Naive thymus-derived CD8-positive, alpha-beta T cell (primary cell): ENCODE results near the gene RNF11. TPM values are rescaled to one million over a fixed set of nuclear protein-coding genes. Genes with fewer than 3 reads are reported as not detected.

ENCODE experiments used
- ATAC-seq, 2 donors: fragments of 150-1000 bp; cut with Tn5 transposase in 1 of 2; sonication (Bioruptor Pico), chemical (Tn5 transposase) in 1 of 2; 1 replicate in 1 of 2; 2 replicates in 1 of 2; pipeline ENCODE4 v1.10.0; 2021; ENCODE audit warnings: mild to moderate bottlenecking in 2 of 2, moderate library complexity in 2 of 2
- POLR2A ChIA-PET: fragments of 350-600 bp; sonication (Branson Sonifier 250); formaldehyde crosslinking; loops from one replicate; lab custom pipeline; 2021; ENCODE audit warnings: antibody characterized with exemption; lab: Charles Lee
- DNase-seq, 10 donors: peaks; one replicate each; pipeline versions ENCODE4 v3.0.0 to v3.0.0-alpha.2; 2020 to 2022
- H3K27ac Mint-ChIP-seq, 10 donors: one replicate each; pipeline ENCODE4 v1.8.0; 2020 to 2022; ENCODE audit warnings: mild to moderate bottlenecking in 10 of 10, mixed read lengths in 10 of 10, moderate library complexity in 4 of 10, inconsistent platforms in 1 of 10
- H3K27me3 Mint-ChIP-seq, 5 donors: one replicate each; pipeline ENCODE4 v1.8.0; 2021 to 2022; ENCODE audit warnings: mixed read lengths in 5 of 5
- H3K36me3 Mint-ChIP-seq, 3 donors: one replicate each; pipeline ENCODE4 v1.8.0; 2020 to 2022; ENCODE audit warnings: mixed read lengths in 3 of 3, mild to moderate bottlenecking in 2 of 3, inconsistent platforms in 1 of 3
- H3K4me1 Mint-ChIP-seq, 4 donors: one replicate each; pipeline ENCODE4 v1.8.0; 2021 to 2022; ENCODE audit warnings: mixed read lengths in 4 of 4
- H3K4me3 Mint-ChIP-seq, 10 donors: one replicate each; pipeline ENCODE4 v1.8.0; 2020 to 2022; ENCODE audit warnings: mild to moderate bottlenecking in 10 of 10, mixed read lengths in 10 of 10, moderate library complexity in 6 of 10, inconsistent platforms in 1 of 10
- H3K9me3 Mint-ChIP-seq, 9 donors: one replicate each; pipeline ENCODE4 v1.8.0; 2020 to 2022; ENCODE audit warnings: mixed read lengths in 9 of 9, mild to moderate bottlenecking in 3 of 9, inconsistent platforms in 1 of 9, moderate library complexity in 1 of 9
- polyA plus RNA-seq, 3 donors: library from polyadenylated mRNA; unstranded; fragments of 300-500 nt; fragmentation: Illumina TruSeq; gene quantifications; one replicate each; pipeline ENCODE4 v1.2.3, GENCODE V29; 2021
- total RNA-seq, 8 experiments: library from RNA in 2 of 8; stranded (reverse) in 2 of 8; gene quantifications; one replicate each; pipeline ENCODE4 v1.2.3 and lab custom pipeline; 2021 to 2026

RNF11 gene
- total and polyA plus RNA-seq, 5 experiments from 2014 or later: 19.8 to 36.6 (median 31.8) TPM

DNA sequence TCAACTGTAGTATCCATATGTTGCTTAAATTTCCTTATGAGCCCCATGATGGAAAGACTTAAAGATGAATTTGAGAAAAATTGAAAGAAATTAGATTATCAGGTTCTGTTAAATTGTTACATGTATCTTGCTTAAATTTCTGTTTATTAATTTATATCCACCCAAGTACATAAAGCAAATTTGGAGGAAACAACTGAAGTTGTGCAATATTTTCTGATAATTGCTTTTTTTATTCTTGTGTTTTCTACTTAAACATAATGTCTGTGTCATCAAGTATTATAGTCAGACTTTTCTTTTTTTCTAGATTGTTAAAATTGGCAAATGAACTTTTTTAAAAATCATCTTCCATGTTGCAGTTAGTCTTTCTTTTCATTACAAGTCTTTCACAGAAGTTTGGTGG lies 36.8 kb downstream of the RNF11 start:
- peak overlapping the region in 1 of 10 donors; percentile 18 for H3K27ac Mint-ChIP-seq
- DNase-seq (no peak), ATAC-seq (no peak)
- H3K4me3 Mint-ChIP-seq: no peak overlapping the region
- no peaks in the 10 kb centered on the region for H3K27me3 Mint-ChIP-seq
- no peaks in the 10 kb centered on the region for H3K9me3 Mint-ChIP-seq
- H3K36me3 Mint-ChIP-seq: peaks cover 6 to 64% (median 8%) of the 10 kb centered on the region in 3 donors
- peaks cover 1 to 10% (median 9%) of the 10 kb centered on the region in 4 donors for H3K4me1 Mint-ChIP-seq
- POLR2A ChIA-PET: no interaction called here

DNA sequence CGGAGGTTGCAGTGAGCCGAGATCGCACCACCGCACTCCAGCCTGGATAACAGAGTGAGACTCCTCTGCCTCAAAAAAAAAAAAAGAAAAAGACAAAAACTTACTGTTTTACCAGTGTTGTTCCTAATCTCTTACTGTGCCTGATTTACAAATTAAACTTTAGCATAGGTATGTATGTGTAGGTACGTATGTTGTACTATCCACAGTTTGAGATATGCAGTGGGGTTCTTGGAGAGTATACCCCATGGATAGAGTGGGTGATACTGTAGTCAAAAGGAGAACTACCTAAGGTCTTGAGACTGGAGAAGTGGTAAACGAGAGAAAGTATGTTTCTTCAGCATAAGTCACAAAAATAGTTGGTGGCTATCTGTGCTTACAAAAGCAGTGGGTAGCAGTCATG lies 38.6 kb downstream of the RNF11 start:
- Mint-ChIP-seq H3K27me3 (no peaks in the 10 kb centered on the region), H3K4me3 (no peak overlapping the region), H3K4me1 (peaks cover 0 to 2% (median 0%) of the 10 kb centered on the region in 4 donors), H3K36me3 (peaks cover 6 to 57% (median 8%) of the 10 kb centered on the region in 3 donors), H3K27ac (no peak overlapping the region), H3K9me3 (no peaks in the 10 kb centered on the region)
- DNase-seq (no peak), ATAC-seq (no peak)
- POLR2A ChIA-PET: no interaction called here

DNA sequence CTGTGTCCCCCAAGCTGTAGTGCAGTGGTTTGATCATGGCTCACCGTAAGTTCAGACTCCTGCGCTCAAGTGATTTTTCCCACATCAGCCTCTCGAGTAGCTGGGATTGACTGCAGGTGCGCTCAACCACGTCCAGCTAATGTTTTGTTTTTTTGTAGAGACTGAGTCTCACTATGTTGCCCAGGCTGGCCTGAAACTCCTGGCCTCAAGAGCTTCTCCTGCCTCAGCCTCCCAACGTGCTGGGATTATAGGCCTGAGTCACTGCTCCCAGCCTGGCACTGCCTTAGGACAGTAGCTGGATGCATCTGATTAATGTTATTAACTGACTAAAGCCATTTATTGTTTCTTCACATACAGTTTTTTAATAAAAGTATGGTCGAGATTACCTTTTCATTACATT lies 40.2 kb downstream of the RNF11 start:
- H3K9me3 Mint-ChIP-seq: no peaks in the 10 kb centered on the region
- no peak overlapping the region for H3K4me3 Mint-ChIP-seq
- ATAC-seq (no peak), DNase-seq (no peak)
- peak overlapping the region in 2 of 10 donors; percentile 46 to 87 for H3K27ac Mint-ChIP-seq
- peaks cover 0 to 43% (median 8%) of the 10 kb centered on the region in 3 donors for H3K36me3 Mint-ChIP-seq
- no peaks in the 10 kb centered on the region for H3K27me3 Mint-ChIP-seq
- H3K4me1 Mint-ChIP-seq: peaks cover 0 to 2% (median 0%) of the 10 kb centered on the region in 4 donors
- POLR2A ChIA-PET: no interaction called here

DNA sequence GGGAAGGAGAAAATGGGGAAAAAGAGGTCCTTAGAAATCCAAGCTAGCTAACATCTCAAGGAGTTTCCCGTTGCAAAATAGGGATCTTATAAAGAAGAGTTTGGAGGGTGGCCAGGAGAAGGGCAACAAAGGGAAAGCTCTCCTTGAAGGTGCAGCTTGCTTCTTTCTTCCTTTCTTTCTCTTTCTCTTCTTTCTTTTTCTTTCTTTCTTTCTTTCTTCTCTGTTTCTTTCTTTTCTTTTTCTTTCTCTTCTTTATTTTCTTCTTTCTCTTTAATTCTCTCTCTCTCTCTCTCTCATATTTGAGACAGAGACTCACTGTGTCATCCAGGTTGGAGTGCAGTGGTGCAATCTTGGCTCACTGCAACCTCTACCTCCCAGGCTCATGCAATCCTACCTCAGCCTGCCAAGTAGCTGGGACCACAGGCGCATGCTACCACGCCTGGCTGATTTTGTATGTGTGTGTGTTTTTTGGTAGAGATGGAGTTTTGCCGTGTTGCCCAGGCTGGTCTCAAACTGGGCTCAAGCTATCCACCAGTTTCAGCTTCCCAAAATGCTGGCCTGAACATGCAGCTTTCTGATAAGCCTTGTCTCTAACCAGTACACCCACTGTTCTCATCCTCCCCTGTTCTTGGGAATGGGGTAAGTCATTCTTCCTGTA lies 44.4 kb downstream of the RNF11 start:
- Mint-ChIP-seq H3K27ac (peak overlapping the region in 1 of 10 donors; percentile 58), H3K4me1 (no peaks in the 10 kb centered on the region), H3K36me3 (peaks cover 0 to 15% (median 2%) of the 10 kb centered on the region in 3 donors), H3K27me3 (no peaks in the 10 kb centered on the region), H3K4me3 (no peak overlapping the region), H3K9me3 (no peaks in the 10 kb centered on the region)
- POLR2A ChIA-PET: interaction anchor here (1.0 kb wide), 1 partner anchor 43 kb away, joined by 4 read pairs; no protein-coding TSS in a partner anchor
- DNase-seq (no peak), ATAC-seq (no peak)

DNA sequence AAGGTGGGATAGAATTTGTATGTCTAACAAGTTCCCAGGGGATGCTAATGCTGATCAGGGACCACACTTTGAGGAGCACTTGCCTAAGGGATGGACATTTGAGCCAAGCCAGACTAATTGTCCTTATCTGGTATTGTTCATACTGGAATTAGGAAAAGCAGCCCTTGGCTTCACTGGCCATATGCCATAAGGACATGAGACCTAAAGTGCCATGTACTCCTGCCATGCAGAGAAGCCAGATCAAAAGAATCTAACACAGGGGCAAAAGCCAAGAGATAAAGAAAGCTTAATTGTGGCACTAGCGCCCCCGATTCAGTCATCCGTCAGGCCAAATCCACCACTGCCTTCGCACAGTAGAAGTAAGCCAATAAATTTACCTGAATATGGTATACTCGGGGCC lies 45.7 kb downstream of the RNF11 start:
- Mint-ChIP-seq H3K27ac (peak overlapping the region in 1 of 10 donors; percentile 51), H3K4me3 (no peak overlapping the region), H3K27me3 (no peaks in the 10 kb centered on the region), H3K36me3 (peaks cover 0 to 6% (median 2%) of the 10 kb centered on the region in 3 donors), H3K4me1 (no peaks in the 10 kb centered on the region), H3K9me3 (no peaks in the 10 kb centered on the region)
- DNase-seq (no peak), ATAC-seq (no peak)
- POLR2A ChIA-PET: no interaction called here

DNA sequence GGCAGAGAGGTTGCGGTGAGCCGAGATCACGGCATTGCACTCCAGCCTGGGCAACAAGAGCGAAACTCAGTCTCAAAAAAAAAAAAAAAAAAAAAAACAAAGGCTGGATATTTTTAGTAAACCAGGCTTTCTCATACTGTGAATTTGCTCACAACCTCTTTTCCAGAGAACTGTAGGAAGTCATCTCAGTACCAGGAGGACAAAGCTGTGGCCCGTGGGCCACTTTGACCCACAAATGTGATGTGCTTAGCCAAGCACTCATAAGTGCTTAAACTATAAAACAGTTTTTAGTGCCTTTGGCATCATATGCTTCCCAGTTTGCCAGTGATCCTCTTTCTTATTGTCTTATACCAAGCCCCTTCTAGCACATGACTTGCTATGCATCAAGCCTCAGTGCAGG lies 46.5 kb downstream of the RNF11 start:
- ATAC-seq (no peak), DNase-seq (no peak)
- Mint-ChIP-seq H3K4me3 (no peak overlapping the region), H3K4me1 (no peaks in the 10 kb centered on the region), H3K9me3 (no peaks in the 10 kb centered on the region), H3K27ac (no peak overlapping the region), H3K27me3 (no peaks in the 10 kb centered on the region), H3K36me3 (peaks cover 0 to 4% (median 2%) of the 10 kb centered on the region in 3 donors)
- POLR2A ChIA-PET: no interaction called here

DNA sequence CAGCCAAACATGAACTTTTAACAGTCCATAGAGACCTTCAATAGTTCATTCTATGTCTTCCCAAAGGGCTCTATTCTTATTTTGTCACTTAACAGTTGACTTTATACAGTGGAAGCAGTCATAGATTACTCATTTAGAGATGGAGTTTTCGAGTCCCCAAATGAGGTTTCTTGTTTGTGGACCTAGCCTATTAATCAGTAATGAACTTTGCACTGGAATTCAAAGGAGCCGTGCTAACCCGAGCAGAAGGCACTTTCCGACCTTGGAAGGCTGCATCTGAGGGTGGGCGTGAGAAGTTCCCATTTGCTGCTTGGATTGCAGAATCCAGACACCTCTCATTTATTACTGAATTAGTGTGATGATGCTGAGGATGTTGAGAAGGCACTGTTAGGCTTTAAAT lies 47.9 kb downstream of the RNF11 start:
- peak overlapping the region in 1 of 10 donors; percentile 64 for H3K27ac Mint-ChIP-seq
- ATAC-seq (no peak), DNase-seq (no peak)
- no peaks in the 10 kb centered on the region for H3K9me3 Mint-ChIP-seq
- no peaks in the 10 kb centered on the region for H3K4me1 Mint-ChIP-seq
- peaks cover 0 to 2% (median 2%) of the 10 kb centered on the region in 3 donors for H3K36me3 Mint-ChIP-seq
- POLR2A ChIA-PET: no interaction called here
- H3K4me3 Mint-ChIP-seq: no peak overlapping the region
- no peaks in the 10 kb centered on the region for H3K27me3 Mint-ChIP-seq

DNA sequence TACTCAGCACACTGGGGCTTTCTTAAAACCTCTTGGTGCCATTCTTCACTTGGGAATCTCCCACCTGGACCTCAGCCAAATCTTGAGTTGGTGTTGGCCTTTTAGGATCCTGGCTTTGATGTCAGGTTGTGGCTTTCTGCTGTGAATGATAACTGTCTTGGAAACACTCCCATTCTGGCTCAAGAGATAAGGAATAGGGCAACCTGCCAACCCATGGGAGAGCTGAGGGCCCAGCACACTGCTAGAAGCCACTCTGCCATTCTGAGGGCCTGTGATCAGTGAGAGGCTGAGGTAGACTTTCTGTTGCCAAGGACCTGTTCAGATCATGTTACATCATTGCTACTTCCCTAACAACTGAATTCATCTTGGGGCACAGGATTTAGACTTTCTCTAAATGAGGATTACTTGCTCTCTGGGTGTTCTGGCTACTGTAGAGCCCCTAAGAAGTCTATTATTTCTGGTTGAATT lies 48.4 kb downstream of the RNF11 start:
- Mint-ChIP-seq H3K4me1 (no peaks in the 10 kb centered on the region), H3K27me3 (no peaks in the 10 kb centered on the region), H3K27ac (peak overlapping the region in 1 of 10 donors; percentile 24), H3K9me3 (no peaks in the 10 kb centered on the region), H3K4me3 (no peak overlapping the region), H3K36me3 (peaks cover 0 to 2% (median 2%) of the 10 kb centered on the region in 3 donors)
- no peak for ATAC-seq
- DNase-seq: no peak
- POLR2A ChIA-PET: no interaction called here

DNA sequence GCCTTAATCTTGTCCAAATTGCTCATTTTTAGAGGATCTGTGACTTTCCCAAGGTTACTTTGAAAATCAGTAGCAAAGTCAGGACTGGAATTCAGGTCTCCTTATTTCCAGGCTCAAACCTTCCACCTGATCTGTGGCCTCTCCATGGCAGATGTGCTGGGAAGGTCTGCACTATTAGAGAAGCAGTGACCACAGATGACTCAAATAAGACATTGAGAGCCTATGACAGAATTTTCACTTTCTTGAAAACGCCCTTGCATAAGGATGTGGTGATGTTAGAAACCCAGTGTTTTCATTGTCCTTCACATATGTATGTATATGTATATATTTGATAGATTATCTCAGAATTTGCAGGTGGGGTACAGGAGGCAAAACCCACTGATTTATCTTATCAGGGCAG lies 49.0 kb downstream of the RNF11 start:
- DNase-seq (no peak), ATAC-seq (no peak)
- Mint-ChIP-seq H3K4me1 (no peaks in the 10 kb centered on the region), H3K4me3 (no peak overlapping the region), H3K9me3 (no peaks in the 10 kb centered on the region), H3K27ac (no peak overlapping the region), H3K36me3 (peaks cover 0 to 2% (median 0%) of the 10 kb centered on the region in 3 donors), H3K27me3 (no peaks in the 10 kb centered on the region)
- POLR2A ChIA-PET: no interaction called here

DNA sequence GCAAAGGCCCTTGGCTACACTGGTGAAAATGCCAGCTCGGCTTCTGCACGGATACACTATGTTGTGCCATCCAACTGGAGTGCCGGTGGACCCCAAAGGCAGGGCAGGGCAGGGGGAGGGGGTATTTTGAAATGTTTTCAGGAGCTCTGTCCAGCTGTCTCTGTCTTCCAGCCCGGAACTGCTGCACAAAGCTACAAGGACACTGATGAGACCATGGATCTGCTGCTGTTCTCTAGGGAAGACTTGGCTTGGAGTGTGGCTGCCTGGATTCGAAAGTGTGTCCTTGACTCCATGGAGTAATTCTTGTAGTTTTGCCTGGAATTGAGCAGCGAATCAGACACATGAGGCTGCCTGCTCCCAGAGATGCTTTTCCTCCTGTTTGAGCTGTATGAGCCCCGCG lies 51.9 kb downstream of the RNF11 start:
- Mint-ChIP-seq H3K9me3 (no peaks in the 10 kb centered on the region), H3K36me3 (no peaks in the 10 kb centered on the region), H3K4me3 (no peak overlapping the region), H3K27me3 (no peaks in the 10 kb centered on the region), H3K4me1 (no peaks in the 10 kb centered on the region), H3K27ac (peak overlapping the region in 1 of 10 donors; percentile 9)
- DNase-seq: no peak
- POLR2A ChIA-PET: no interaction called here
- no peak for ATAC-seq

DNA sequence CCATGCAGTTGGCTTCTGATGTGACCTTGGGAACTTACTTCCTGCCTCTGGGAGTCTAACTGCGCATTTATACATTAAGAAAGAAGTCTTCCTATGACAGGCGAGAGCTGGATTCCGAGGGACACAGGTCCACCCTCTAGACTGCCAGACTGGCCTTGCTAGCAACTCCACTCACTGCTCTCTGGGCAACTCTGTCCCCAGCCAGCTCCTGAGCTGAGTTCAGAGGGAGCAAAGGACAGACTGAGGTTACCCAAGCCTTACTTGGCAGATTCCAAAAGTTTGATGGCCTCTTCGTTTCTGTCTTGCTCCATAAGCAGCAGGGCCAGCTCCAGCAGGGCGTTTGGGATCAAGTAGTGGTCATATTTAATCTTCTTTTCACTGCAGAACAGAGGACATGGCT lies 52.5 kb downstream of the RNF11 start:
- Mint-ChIP-seq H3K27ac (no peak overlapping the region), H3K4me3 (no peak overlapping the region), H3K4me1 (no peaks in the 10 kb centered on the region), H3K36me3 (no peaks in the 10 kb centered on the region), H3K9me3 (no peaks in the 10 kb centered on the region), H3K27me3 (no peaks in the 10 kb centered on the region)
- POLR2A ChIA-PET: no interaction called here
- DNase-seq (no peak), ATAC-seq (no peak)

DNA sequence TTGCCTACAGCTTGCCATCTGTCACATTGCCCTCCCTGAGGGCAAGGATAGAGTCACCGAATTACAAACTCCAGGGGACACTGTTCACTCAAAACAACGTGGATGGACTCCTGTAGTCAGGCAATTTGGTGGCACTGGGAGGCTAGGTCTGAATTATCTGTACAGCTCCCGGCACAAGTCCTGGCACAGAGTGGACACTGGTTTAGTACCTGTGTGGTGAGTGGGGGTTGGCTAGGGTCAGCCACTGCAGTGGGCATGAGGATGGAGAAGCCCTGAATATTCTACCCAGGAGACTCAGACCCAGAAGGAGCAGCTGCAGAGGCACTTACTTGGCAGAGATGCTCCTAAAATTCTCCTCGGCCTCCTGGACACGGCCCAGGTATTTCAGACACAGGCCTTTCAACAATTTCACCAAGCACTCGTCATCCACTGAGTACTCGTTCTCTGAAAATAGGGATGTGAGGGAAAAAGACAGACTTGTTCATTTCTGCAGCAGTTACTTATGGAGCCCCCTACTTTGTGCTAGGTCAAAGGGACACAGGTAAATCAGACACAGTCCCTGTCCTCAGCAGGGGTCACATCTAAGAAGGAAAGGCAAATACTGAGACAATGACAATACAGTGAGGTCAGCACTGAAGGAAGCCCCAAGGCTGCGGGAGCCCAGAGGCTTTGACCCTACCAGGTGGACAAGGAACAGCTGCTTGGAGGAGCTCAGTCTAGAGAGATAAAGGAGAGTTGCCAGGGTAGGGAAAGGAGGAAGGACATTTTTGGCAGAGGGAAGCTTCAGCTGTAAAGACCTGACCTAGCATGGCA lies 53.8 kb downstream of the RNF11 start:
- no peak for DNase-seq
- no peak for ATAC-seq
- Mint-ChIP-seq H3K4me1 (peaks cover 0 to 2% (median 0%) of the 10 kb centered on the region in 4 donors), H3K4me3 (no peak overlapping the region), H3K27ac (peak overlapping the region in 1 of 10 donors; percentile 2), H3K36me3 (no peaks in the 10 kb centered on the region), H3K27me3 (no peaks in the 10 kb centered on the region), H3K9me3 (no peaks in the 10 kb centered on the region)
- POLR2A ChIA-PET: no interaction called here

DNA sequence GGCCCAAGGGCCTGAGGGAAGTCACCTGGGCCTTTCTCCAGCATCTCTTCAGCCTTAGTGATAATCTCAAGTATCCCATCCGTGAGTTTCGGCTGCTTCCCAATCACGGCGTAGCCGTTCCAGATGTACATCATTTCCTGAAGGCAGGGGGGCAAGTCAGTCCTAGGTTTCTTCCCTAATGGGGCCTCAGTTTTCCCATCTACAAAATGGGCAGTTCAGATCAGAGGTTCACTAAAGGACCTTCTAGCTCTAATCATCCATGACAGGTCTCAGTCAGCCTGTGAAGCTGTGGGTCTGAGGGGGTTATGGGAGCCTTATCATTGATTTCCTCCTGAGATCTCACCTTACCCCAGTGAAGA lies 54.4 kb downstream of the RNF11 start:
- Mint-ChIP-seq H3K9me3 (no peaks in the 10 kb centered on the region), H3K27me3 (no peaks in the 10 kb centered on the region), H3K27ac (no peak overlapping the region), H3K4me3 (no peak overlapping the region), H3K36me3 (no peaks in the 10 kb centered on the region), H3K4me1 (peaks cover 0 to 2% (median 0%) of the 10 kb centered on the region in 4 donors)
- no peak for DNase-seq
- POLR2A ChIA-PET: no interaction called here
- ATAC-seq: no peak
